ENCODE results near the gene PLIN3.

GRCh38 chr19:4897146-4897545, 29.7 kb upstream of the PLIN3 start:
- TF ChIP-seq CTCF (IDR thresholded peaks at IDR 0.05) (no peak), POLR2AphosphoS5 (IDR thresholded peaks at IDR 0.05; ENCODE audit: insufficient read depth in 1 of 2, low read depth in 1 of 2) (no peak), POLR2A (IDR thresholded peaks at IDR 0.05) (no peak)
